Measurements from ENCODE around the gene TACR1.
A peak's percentile ranks its signal among the peaks of the same experiment; 100 is the strongest.

TACR1 gene

GRCh38 chr2:75047189-75047991 is 151.9 kb downstream of the TACR1 start:
- DNase-seq (ENCODE audit: low spot score) = peak; percentile 29

DNA sequence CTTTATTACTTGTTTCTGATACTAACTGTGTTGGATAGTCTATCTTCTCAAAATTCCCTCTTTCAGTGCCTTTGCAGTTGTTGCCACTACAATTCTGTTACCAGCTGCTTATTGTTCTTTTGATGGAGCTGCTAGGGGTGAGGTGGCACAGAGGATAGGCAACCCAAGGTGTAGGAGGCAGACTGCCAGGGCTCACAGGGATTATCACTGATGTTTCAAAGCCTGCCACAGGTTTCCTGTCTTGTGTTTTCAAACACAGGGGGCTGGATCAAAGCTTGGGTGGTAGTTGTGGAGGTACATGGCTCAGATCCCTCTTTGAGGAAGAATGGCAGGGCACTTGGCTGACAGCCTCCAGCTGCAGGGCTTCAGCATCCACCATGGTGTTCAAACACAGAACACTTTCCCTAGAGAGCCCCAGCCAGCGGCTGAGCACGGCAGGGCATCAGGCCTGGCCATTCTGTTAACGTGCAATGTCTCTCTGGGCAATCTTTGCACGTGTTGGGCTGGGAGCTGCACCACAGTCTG is 153.7 kb downstream of the TACR1 start:
- no peak for DNase-seq (ENCODE audit: low spot score)

- no peak for DNase-seq (ENCODE audit: low spot score)
Measured at GRCh38 chr2:75044291-75044690, 155.0 kb downstream of the TACR1 start.

- no peak for DNase-seq (ENCODE audit: low spot score)
Measured at GRCh38 chr2:75042823-75043222, 156.5 kb downstream of the TACR1 start.

- no peak for DNase-seq (ENCODE audit: low spot score)
Measured at GRCh38 chr2:75041731-75042600, 157.4 kb downstream of the TACR1 start.

- DNase-seq (ENCODE audit: low spot score) = no peak
Measured at GRCh38 chr2:75041226-75041625, 158.1 kb downstream of the TACR1 start.

DNA sequence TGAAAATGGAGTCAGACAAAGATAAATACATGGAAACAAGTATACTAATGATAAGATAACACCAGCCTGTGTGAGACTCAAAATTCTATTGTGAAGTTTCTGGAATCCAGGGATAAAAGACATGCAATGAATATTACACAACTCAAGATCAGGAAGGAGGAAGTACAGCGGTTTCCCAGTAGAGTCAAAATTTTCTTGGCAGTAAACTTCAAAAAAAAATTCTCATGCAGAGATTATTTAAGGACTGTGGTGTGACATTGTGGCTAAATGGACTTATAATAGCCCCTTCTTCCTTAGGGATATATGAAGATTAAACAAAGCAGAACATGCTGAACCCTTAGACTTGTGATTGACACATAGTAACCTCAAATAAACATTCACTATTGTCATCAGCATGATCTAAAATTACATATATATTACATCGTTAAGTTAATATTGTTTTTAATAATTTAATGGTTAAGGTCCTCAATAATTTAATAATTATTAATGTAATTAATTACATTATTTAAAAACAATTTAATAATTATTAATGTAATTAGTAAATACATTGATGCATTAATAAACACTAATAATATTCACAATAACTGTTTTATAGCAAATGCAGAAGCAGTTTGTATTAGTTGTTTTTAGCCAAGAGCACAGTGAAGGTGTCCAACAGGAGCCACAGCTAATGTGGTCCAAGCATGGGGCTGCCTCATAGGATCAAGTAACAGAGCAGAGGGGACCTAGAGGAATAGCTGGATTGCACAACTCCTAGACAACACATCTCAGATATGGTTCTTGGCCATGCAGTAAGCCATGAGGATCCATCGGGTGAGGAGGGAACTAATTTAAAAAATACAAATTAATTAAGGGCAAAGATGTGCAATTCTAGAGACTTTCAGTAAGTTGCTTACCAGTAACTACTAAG is 163.6 kb downstream of the TACR1 start:
- no peak for DNase-seq (ENCODE audit: low spot score)

GRCh38 chr2:75033516-75033915 is 165.8 kb downstream of the TACR1 start:
- no peak for DNase-seq (ENCODE audit: low spot score)

- no peak for DNase-seq (ENCODE audit: low spot score)
Measured at GRCh38 chr2:75031906-75032803, 167.2 kb downstream of the TACR1 start.

DNA sequence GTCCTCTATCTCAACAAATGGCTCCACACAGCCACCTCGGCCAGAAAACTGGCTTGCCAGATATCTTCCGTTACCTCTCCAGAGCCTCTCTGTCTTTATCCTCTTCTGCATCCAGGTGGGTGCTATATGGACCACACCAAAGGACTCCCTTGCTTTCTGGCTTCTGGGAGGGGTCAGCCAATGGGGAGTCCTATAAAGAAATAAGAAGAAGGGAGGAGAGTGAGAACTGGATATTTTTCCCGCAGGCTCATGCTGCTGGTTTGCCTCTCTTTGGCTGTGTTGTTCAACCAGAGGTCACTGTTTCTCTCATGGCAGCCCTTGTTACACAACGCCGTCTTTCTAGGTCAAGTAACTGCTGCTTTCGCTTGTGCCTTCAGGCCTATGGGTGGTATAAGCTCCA is 168.1 kb downstream of the TACR1 start:
- no peak for DNase-seq (ENCODE audit: low spot score)

DNA sequence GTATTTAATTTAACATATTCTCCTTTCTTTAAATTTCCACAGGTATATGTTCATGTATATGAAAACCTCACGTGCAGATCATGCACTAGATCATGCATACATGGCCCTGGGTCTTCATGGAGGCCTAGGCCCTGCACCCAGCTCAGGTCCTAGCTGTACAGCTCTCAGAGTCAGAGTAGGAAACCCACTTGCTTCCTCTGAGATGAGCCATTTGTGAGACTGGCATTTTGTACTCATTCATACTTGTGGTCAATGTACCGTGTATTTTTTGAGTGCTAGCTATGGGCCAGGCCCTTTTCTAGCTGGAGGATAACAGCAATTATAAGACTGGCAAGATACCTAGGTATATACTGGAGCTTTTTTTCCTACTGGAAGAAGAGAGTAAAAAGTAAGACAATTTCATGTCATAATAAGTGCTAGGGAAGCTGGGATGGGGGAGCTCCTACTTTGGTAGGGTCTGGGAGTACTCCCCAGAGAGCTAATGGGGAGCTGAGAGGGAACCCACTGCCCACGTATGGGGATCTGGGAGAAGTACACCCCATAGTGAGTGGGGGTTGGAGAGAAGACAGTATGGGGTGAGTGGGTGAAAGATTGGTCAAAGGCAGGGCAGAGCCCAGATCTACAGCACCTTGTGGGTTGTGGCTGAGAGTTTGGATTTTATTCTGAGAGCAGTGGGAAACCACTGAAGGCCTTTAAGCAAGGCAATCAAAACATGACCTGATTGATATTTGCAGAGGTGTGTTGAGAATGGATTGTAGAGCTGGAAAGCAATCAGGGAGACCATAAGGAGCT is 168.9 kb downstream of the TACR1 start:
- DNase-seq (ENCODE audit: low spot score) = no peak

DNA sequence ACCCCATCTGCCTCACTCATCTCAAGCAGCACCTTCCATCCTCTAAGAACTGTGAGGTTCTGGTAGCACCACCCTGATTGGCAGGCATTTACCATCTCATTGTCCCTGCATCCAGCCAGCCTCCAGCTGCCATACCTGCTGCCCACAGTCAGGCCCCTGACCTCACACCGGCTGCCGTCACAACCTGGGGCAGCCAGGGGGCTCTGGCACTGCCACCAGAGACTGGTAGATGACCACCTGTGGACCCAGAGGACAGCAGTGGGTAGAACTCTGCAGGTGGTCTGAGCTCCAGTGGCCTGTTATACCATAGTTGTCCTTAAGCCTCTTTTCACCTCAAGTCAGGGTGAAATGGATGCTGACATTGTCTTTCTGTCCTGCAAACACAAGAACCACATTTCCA is 171.4 kb downstream of the TACR1 start:
- DNase-seq (ENCODE audit: low spot score) = no peak

DNA sequence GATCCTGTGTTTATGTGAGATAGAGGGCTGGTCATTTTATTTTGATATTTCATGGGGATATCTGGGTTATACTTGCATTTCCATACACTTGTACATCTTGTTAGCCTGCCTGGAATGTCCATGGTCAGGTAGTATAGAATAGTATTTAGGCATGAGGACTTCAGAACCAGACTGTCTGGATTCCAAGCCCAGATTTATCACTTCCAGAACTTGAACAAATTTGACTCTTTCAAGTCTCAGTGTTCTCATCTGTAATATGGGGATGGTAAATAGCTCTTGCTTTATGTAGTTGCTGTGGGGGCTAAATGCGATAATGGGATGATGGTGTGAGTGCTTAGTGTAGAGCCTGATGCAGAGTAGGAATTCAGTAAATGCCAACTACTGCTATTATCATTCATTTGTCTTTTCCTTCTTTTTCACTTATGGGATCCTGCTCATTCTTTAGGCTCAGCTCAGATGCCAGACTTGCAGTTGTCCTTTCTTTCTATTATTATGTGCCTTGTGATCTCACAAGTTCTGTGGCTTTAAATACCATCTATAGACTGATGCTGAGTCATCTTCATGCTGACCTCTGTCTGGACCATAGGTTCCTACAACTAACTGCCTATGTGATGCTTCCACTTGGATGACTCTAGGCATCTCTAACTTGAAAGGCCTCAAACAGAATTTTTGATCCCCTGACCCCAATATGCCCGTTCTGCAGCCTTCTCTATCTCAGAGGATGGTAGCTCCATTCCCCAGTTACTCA is 173.5 kb downstream of the TACR1 start:
- no peak for DNase-seq (ENCODE audit: low spot score)

GRCh38 chr2:75025216-75025615 is 174.1 kb downstream of the TACR1 start:
- no peak for DNase-seq (ENCODE audit: low spot score)

DNA sequence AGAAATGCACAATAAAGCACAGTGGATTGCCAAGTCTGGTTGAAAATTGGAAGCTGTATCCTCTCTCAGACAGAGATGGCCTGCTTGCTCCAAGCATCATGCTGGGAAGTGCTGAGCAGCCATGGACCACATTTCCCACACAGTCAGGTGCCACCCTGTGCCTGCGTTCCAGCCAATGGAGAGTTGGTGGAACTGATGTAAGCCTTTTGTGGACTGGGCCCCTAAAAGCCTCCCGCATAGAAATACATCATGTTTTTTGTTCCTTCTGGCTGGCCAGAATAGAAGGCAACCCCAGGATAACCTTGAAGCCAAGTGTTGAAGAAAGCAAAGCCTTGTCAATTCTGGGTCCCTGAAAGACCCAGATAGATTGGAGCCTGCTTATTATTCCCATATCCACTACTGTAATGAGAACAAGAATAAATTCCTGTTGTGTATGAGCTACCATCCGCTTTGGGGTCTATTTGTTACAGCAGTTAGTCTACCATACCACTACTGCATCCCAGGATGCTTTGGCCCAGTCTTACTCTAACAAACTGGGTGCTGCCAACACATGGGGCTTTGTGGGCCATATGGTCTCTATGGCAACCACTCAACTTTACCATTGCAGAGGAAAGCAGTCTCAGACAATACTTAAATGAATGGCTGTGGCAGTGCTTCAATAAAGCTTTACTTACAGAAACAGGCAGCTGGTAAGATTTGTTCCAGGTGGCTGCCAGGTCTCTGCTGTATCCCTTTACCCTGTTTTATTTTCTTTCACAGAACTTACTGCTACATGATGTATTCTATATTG is 175.5 kb downstream of the TACR1 start:
- no peak for DNase-seq (ENCODE audit: low spot score)

- DNase-seq (ENCODE audit: low spot score) = no peak
Measured at GRCh38 chr2:75022516-75022915, 176.8 kb downstream of the TACR1 start.

- peak; percentile 42 for DNase-seq (ENCODE audit: low spot score)
Measured at GRCh38 chr2:75021672-75022071, 177.6 kb downstream of the TACR1 start.

- DNase-seq (ENCODE audit: low spot score) = no peak
Measured at GRCh38 chr2:75020476-75020875, 178.8 kb downstream of the TACR1 start.

DNA sequence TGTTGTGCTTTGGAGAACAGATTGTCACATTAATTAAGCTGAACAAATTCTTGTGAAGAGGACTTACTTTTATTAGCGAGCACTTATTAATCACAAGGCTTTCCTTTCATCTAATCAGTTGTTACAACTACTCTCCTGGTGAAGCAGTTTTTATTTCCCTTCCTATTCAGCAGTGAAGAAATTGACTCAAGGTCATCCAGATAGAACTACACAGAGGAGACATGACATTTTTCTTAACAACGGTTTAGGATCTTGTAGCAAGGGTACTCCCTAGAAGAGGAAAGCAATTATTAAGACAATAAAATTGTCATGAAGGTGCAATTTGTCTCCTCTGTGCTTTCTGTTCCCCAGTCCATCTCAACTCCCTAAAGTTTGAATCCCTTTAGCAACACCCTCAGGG is 179.5 kb downstream of the TACR1 start:
- no peak for DNase-seq (ENCODE audit: low spot score)

Measured in hepatic stellate cell (primary cell).